ENCODE measurements around the gene VPS4B.

DNA sequence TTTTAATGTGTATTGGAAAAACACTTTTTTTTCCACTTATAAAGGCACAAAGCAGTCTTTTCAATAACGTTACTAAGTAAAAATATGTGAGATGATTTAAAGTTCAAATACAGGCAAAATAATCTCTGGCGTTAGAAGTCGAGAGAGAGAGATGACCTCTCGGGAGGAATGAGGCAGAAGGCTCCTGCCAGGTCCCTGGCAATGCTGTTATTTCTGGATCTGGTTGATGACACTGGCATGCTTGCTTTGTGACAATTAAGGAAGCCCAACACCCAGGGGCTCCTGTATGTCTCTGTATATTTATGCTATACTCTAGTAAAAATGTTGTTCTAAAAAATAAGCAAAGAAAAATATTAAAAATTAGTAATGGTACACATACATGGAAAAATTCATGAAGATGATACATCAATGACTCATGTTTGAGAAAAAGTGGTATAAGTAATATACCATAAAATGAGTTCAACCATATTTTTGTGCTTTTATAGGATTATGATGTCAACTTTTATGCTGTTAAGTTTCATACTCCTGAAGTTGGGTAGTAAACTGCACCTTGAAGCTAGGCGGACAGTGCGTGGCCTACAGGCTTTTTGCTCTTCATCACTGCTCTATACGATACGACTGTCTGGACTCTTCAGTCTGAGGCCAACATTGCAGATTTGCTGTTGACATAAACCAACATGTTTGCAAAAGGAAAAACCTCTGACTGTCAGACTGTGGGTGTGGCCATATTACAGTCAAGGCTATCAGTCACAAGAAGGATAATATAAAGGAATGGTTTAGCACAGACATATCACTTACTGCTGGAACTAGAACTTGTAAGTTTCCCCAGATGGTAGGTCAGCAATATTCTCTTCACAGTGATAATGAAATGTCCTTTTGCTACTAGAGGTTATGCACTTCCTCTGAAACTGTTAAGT lies 19.8 kb downstream of the VPS4B start:
- TF ChIP-seq CTCF (IDR thresholded peaks at IDR 0.05; ENCODE audit: poor library complexity, severe bottlenecking) = no peak
- TF ChIP-seq, protein P1, sequence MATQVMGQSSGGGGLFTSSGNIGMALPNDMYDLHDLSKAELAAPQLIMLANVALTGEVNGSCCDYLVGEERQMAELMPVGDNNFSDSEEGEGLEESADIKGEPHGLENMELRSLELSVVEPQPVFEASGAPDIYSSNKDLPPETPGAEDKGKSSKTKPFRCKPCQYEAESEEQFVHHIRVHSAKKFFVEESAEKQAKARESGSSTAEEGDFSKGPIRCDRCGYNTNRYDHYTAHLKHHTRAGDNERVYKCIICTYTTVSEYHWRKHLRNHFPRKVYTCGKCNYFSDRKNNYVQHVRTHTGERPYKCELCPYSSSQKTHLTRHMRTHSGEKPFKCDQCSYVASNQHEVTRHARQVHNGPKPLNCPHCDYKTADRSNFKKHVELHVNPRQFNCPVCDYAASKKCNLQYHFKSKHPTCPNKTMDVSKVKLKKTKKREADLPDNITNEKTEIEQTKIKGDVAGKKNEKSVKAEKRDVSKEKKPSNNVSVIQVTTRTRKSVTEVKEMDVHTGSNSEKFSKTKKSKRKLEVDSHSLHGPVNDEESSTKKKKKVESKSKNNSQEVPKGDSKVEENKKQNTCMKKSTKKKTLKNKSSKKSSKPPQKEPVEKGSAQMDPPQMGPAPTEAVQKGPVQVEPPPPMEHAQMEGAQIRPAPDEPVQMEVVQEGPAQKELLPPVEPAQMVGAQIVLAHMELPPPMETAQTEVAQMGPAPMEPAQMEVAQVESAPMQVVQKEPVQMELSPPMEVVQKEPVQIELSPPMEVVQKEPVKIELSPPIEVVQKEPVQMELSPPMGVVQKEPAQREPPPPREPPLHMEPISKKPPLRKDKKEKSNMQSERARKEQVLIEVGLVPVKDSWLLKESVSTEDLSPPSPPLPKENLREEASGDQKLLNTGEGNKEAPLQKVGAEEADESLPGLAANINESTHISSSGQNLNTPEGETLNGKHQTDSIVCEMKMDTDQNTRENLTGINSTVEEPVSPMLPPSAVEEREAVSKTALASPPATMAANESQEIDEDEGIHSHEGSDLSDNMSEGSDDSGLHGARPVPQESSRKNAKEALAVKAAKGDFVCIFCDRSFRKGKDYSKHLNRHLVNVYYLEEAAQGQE (IDR thresholded peaks at IDR 0.05; ENCODE audit: borderline replicate concordance) = no peak
- no peak for TF ChIP-seq EP300 (conservative IDR thresholded peaks at IDR 0.05; ENCODE audit: poor library complexity, severe bottlenecking)
- TF ChIP-seq RAD21 (conservative IDR thresholded peaks at IDR 0.05) = no peak
- no peak for TF ChIP-seq EZH2 (IDR thresholded peaks at IDR 0.05; ENCODE audit: borderline replicate concordance, insufficient read depth, low read length, poor library complexity, severe bottlenecking)
- TF ChIP-seq POLR2AphosphoS5 (IDR thresholded peaks at IDR 0.05) = no peak
- no peak for TF ChIP-seq SMC3 (conservative IDR thresholded peaks at IDR 0.05; ENCODE audit: poor library complexity)
- no peak for TF ChIP-seq TAF1 (IDR thresholded peaks at IDR 0.05; ENCODE audit: low read depth)

All from neural cell (in vitro differentiated cells).